Measurements from ENCODE around the gene TFAP2C.

The TFAP2C gene

GRCh38 chr20:56628873-56629463, at the start of gene TFAP2C:
Gene TFAP2C (plus strand): TSS chr20:56629306. CDS start chr20:56629545, 239 bp downstream.
- no peak for DNase-seq (ENCODE audit: low read depth in 3 of 3)

- DNase-seq (ENCODE audit: low read depth in 3 of 3) = no peak
Observed at GRCh38 chr20:56580226-56580625, 48.9 kb upstream of the TFAP2C start.

GRCh38 chr20:56581701-56582100, 47.4 kb upstream of the TFAP2C start:
- DNase-seq (ENCODE audit: low read depth in 3 of 3) = no peak

GRCh38 chr20:56582542-56582941, 46.6 kb upstream of the TFAP2C start:
- DNase-seq (ENCODE audit: low read depth in 3 of 3) = no peak

- DNase-seq (ENCODE audit: low read depth in 3 of 3) = no peak
Observed at GRCh38 chr20:56584916-56585315, 44.2 kb upstream of the TFAP2C start.

GRCh38 chr20:56587307-56588041, 41.6 kb upstream of the TFAP2C start:
- DNase-seq (ENCODE audit: low read depth in 3 of 3) = no peak

DNA sequence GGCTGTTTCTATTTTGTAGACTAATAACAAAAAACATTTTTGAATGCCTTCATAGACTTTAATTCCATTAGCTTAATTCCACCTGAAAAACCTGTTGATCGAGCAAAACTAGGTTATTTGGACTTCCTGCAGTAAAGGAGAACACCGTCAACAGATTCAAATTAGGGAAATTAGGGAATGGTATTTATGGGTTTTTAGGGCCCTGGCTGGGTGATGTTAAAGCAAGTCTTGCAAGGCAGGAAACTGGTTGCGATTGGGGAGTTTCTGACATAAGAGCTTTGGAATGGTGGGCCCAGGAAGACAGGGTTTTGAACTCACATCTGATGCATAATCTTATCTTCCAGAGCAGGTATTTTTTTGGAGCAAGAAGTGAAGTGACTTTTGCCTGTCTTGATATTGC, 40.1 kb upstream of the TFAP2C start:
- no peak for DNase-seq (ENCODE audit: low read depth in 3 of 3)

- DNase-seq (ENCODE audit: low read depth in 3 of 3) = no peak
Observed at GRCh38 chr20:56589633-56590032, 39.5 kb upstream of the TFAP2C start.

GRCh38 chr20:56590888-56591287, 38.2 kb upstream of the TFAP2C start:
- DNase-seq (ENCODE audit: low read depth in 3 of 3) = no peak

- no peak for DNase-seq (ENCODE audit: low read depth in 3 of 3)
Observed at GRCh38 chr20:56592211-56592610, 36.9 kb upstream of the TFAP2C start.

DNA sequence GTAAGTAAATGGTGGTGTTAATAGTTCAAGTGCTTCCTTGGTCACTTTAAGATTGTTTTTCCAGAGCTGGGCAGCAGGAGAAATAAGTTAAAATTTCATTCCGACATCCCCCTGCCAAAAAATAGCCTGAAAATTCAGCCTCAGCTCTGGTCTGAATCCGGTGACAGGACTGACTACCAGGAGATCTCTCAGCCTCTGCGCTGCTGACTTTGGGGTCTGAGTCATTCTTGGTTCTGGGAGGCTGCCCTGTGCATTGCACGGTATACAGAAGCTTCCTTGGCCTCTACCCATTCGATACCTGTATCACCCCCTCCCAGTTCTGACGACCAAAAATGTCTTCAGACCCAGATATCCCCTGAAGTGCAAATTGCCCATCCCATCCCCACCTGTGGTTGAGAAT, 36.3 kb upstream of the TFAP2C start:
- DNase-seq (ENCODE audit: low read depth in 3 of 3) = no peak

- DNase-seq (ENCODE audit: low read depth in 3 of 3) = no peak
Observed at GRCh38 chr20:56595746-56596475, 33.2 kb upstream of the TFAP2C start.

DNA sequence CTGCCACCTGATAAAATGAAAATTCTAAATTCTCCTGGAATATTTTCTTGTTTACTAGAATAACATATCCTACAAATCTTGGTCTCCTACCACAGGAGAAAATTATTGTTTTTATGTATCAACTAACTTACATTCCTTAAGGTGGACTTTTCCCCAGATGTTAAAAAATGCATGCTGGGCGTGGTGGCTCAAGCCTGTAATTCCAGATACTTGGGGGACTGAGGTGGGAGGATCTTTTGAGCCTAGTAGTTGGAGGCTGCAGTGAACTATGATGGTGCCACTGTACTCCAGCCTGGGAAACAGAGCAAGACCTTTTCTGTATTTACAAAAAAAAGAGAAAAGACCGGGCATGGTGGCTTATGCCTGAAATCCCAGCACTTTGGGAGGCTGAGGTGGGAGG, 27.9 kb upstream of the TFAP2C start:
- no peak for DNase-seq (ENCODE audit: low read depth in 3 of 3)

DNA sequence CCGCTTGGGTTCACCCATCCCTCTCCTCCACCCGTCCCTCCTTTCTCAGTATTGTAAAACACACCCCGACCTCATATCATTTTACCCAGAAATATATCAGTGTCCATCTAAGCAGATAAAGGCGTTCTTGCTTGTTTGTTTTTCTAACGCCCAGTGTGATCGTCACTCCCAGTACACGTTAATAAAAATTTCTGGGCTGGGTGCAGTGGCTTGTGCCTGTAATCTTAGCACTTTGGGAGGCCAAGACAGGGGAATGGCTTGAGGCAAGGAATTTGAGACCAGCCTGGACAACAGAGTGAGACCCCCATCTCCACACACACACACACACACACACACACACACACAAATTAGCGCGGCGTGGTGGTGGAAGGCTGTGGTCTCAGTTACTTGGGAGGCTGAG, 24.4 kb upstream of the TFAP2C start:
- no peak for DNase-seq (ENCODE audit: low read depth in 3 of 3)

- no peak for DNase-seq (ENCODE audit: low read depth in 3 of 3)
Observed at GRCh38 chr20:56605261-56605996, 23.7 kb upstream of the TFAP2C start.

DNA sequence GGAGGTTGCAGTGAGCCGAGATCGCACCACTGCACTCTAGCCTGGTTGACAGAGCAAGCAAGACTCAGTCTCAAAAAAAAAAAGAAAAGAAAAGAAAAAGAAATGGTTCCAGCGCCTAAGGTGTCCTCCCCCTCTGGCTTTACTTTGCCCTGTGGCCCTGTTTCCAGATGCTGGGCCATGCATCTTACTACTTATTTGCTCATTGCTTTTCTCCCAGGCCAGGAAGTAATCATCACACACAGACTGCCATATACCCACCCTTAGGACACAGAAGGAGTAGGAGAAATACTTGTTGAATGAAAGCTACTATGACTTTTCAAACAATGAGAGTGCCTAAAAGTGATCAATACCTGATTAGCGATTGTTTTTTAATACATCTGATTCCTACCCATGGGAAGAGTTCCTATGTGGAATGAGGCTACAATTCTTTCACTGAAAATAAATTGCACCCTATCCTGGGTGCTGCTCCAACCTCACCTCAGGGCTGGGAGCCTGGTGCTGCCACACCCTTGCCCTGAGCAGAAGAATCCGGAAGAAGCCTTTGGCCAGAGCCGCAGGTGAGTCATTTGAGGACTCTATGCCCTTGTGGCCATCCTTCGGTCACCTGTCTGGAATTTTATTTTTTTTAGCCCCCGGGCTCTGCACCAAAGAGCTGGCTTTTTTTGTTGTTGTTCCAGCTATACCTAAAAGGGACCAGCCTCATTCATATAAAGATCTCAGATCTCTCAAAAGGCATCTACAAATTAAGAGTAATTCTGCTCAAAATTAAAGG, 22.7 kb upstream of the TFAP2C start:
- no peak for DNase-seq (ENCODE audit: low read depth in 3 of 3)

GRCh38 chr20:56607061-56607704, 21.9 kb upstream of the TFAP2C start:
- DNase-seq (ENCODE audit: low read depth in 3 of 3) = no peak

GRCh38 chr20:56608376-56608775, 20.7 kb upstream of the TFAP2C start:
- no peak for DNase-seq (ENCODE audit: low read depth in 3 of 3)

- DNase-seq (ENCODE audit: low read depth in 3 of 3) = no peak
Observed at GRCh38 chr20:56609321-56609720, 19.8 kb upstream of the TFAP2C start.

GRCh38 chr20:56610098-56610497, 19.0 kb upstream of the TFAP2C start:
- DNase-seq (ENCODE audit: low read depth in 3 of 3) = no peak

DNA sequence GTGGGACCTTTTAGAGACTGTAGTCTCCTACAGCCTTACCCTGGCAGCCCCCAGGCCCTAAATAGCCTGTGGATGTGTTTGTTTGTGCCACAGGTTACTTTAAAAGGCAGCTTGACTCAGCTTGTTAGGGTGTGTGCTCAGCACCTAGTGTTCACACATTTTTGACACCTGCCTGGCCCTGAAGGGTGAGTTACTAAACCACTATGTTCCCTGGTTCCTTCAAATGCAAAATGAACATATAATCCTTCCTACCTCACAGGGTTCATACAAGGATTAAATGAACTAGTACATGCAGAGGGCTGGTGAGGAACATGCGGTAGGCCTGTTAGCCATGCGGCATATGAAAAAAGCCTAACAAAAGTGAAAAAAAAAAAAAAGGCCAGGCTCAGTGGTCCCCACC, 14.9 kb upstream of the TFAP2C start:
- DNase-seq (ENCODE audit: low read depth in 3 of 3) = no peak
